Activated CD8-positive, alpha-beta T cell treated with anti-CD3 and anti-CD28 coated beads, Interleukin-2, amount 10 ng/mL, durations not matched to agents 7 days and 5 days (primary cell): ENCODE data around the gene KIN. TPM values are rescaled to one million over a fixed set of nuclear protein-coding genes. Genes with fewer than 3 reads are reported as not detected.
A peak's percentile ranks its signal among the peaks of the same experiment; 100 is the strongest.

Experiments
- ATAC-seq: fragments of 150-1000 bp; cut with Tn5 transposase; one replicate; pipeline ENCODE4 v1.10.0; 2021; ENCODE audit warnings: moderate library complexity
- CTCF ChIA-PET: fragments of 350-600 bp; sonication (Branson Sonifier 250); formaldehyde crosslinking; loops from one replicate; lab custom pipeline; 2021; ENCODE audit warnings: antibody characterized with exemption; lab: Charles Lee
- POLR2A ChIA-PET: fragments of 350-600 bp; sonication (Branson Sonifier 250); formaldehyde crosslinking; loops from one replicate; lab custom pipeline; 2021; ENCODE audit warnings: antibody characterized with exemption; lab: Charles Lee
- DNase-seq: peaks from one replicate; pipeline ENCODE4 v3.0.0-alpha.2; 2020
- H3K27ac Mint-ChIP-seq: one replicate; pipeline ENCODE4 v1.8.0; 2021; ENCODE audit warnings: mild to moderate bottlenecking, mixed read lengths
- H3K27me3 Mint-ChIP-seq: one replicate; pipeline ENCODE4 v1.8.0; 2021; ENCODE audit warnings: low read depth, mixed read lengths
- H3K36me3 Mint-ChIP-seq: one replicate; pipeline ENCODE4 v1.8.0; 2021; ENCODE audit warnings: low read depth, mixed read lengths
- H3K4me1 Mint-ChIP-seq: one replicate; pipeline ENCODE4 v1.8.0; 2021; ENCODE audit warnings: low read depth, mixed read lengths
- H3K4me3 Mint-ChIP-seq: one replicate; pipeline ENCODE4 v1.8.0; 2021; ENCODE audit warnings: mild to moderate bottlenecking, mixed read lengths
- H3K9me3 Mint-ChIP-seq: one replicate; pipeline ENCODE4 v1.8.0; 2022; ENCODE audit warnings: mixed read lengths; ENCODE audit not compliant: insufficient read depth
- total RNA-seq, 2 experiments: library from RNA; stranded (reverse); gene quantifications; one replicate each; pipeline ENCODE4 v1.2.3, GENCODE V29; 2021

KIN gene
- 10 to 100 TPM; 14.8 to 17.5 TPM for total RNA-seq

- no peak within 1 kb of the TSS for H3K27ac Mint-ChIP-seq
- DNase-seq: peak; percentile 98
- H3K36me3 Mint-ChIP-seq: peaks cover 34% of the 10 kb centered on the region
- ChIA-PET POLR2A (interaction anchor here (0.5 to 2.2 kb wide), 11 partner anchors 8 to 593 kb away, joined by 3 to 36 read pairs (median 3); partner anchors contain the start of gene TAF3), CTCF (interaction anchor here (0.7 to 1.9 kb wide), 6 partner anchors 12 to 263 kb away, joined by 3 to 11 read pairs (median 4); partner anchors contain the start of gene TAF3)
- ATAC-seq: peak; percentile 95
- H3K4me1 Mint-ChIP-seq: peaks cover 47% of the 10 kb centered on the region
- no peak within 1 kb of the TSS for H3K4me3 Mint-ChIP-seq
- no peaks in the 10 kb centered on the region for H3K9me3 Mint-ChIP-seq
- H3K27me3 Mint-ChIP-seq: no peaks in the 10 kb centered on the region
Observed at GRCh38 chr10:7787857-7788638, at the start of gene KIN, which contains the start of gene ATP5F1C. TSS of gene KIN (minus strand) at chr10:7787993. CDS start at chr10:7787933, 60 bp downstream. TSS of gene ATP5F1C (plus strand) at chr10:7788177. CDS start at chr10:7788208, 31 bp downstream.

- Mint-ChIP-seq H3K27me3 (no peaks in the 10 kb centered on the region), H3K4me1 (peaks cover 3% of the 10 kb centered on the region), H3K9me3 (no peaks in the 10 kb centered on the region), H3K4me3 (no peak overlapping the region), H3K27ac (no peak overlapping the region), H3K36me3 (peaks cover 23% of the 10 kb centered on the region)
- no peak for DNase-seq
- no peak for ATAC-seq
- POLR2A ChIA-PET: no interaction called here
- CTCF ChIA-PET: no interaction called here
Observed at GRCh38 chr10:7836571-7836970, 48.8 kb upstream of the KIN start.

- POLR2A ChIA-PET: no interaction called here
- no peak overlapping the region for H3K27ac Mint-ChIP-seq
- CTCF ChIA-PET: no interaction called here
- peaks cover 23% of the 10 kb centered on the region for H3K36me3 Mint-ChIP-seq
- DNase-seq (no peak), ATAC-seq (no peak)
- no peaks in the 10 kb centered on the region for H3K27me3 Mint-ChIP-seq
- H3K4me1 Mint-ChIP-seq: peaks cover 6% of the 10 kb centered on the region
- no peaks in the 10 kb centered on the region for H3K9me3 Mint-ChIP-seq
- no peak overlapping the region for H3K4me3 Mint-ChIP-seq
Observed at GRCh38 chr10:7834262-7834661, 46.5 kb upstream of the KIN start.

- ChIA-PET CTCF (no interaction called here), POLR2A (no interaction called here)
- H3K4me1 Mint-ChIP-seq: peaks cover 6% of the 10 kb centered on the region
- H3K27me3 Mint-ChIP-seq: no peaks in the 10 kb centered on the region
- DNase-seq (no peak), ATAC-seq (no peak)
- H3K27ac Mint-ChIP-seq: no peak overlapping the region
- peaks cover 27% of the 10 kb centered on the region for H3K36me3 Mint-ChIP-seq
- H3K4me3 Mint-ChIP-seq: no peak overlapping the region
- no peaks in the 10 kb centered on the region for H3K9me3 Mint-ChIP-seq
Observed at GRCh38 chr10:7833210-7833609, 45.4 kb upstream of the KIN start.

- ChIA-PET CTCF (no interaction called here), POLR2A (no interaction called here)
- DNase-seq (no peak), ATAC-seq (no peak)
- H3K27ac Mint-ChIP-seq: no peak overlapping the region
- H3K4me3 Mint-ChIP-seq: no peak overlapping the region
- H3K27me3 Mint-ChIP-seq: no peaks in the 10 kb centered on the region
- H3K4me1 Mint-ChIP-seq: peaks cover 6% of the 10 kb centered on the region
- peaks cover 31% of the 10 kb centered on the region for H3K36me3 Mint-ChIP-seq
- H3K9me3 Mint-ChIP-seq: no peaks in the 10 kb centered on the region
Observed at GRCh38 chr10:7832060-7832459, 44.3 kb upstream of the KIN start.

- Mint-ChIP-seq H3K4me3 (no peak overlapping the region), H3K36me3 (peaks cover 39% of the 10 kb centered on the region), H3K27me3 (no peaks in the 10 kb centered on the region), H3K27ac (no peak overlapping the region), H3K9me3 (no peaks in the 10 kb centered on the region), H3K4me1 (peaks cover 6% of the 10 kb centered on the region)
- DNase-seq: no peak
- no peak for ATAC-seq
- ChIA-PET POLR2A (no interaction called here), CTCF (no interaction called here)
Observed at GRCh38 chr10:7829289-7829834, 41.6 kb upstream of the KIN start.

GRCh38 chr10:7826971-7827370 is 39.2 kb upstream of the KIN start:
- no peak for ATAC-seq
- POLR2A ChIA-PET: no interaction called here
- CTCF ChIA-PET: no interaction called here

GRCh38 chr10:7824251-7824650 is 36.5 kb upstream of the KIN start:
- POLR2A ChIA-PET: interaction anchor here (1.2 kb wide), 1 partner anchor 36 kb away, joined by 4 read pairs; the partner anchor contains the start of genes ATP5F1C and KIN
- Mint-ChIP-seq H3K4me3 (no peak overlapping the region), H3K9me3 (no peaks in the 10 kb centered on the region), H3K4me1 (peaks cover 16% of the 10 kb centered on the region), H3K27ac (no peak overlapping the region), H3K36me3 (peaks cover 36% of the 10 kb centered on the region), H3K27me3 (no peaks in the 10 kb centered on the region)
- CTCF ChIA-PET: no interaction called here
- ATAC-seq (no peak), DNase-seq (no peak)

More at GRCh38 chr10:7826971-7827370, 39.2 kb upstream of the KIN start:
- Mint-ChIP-seq H3K36me3 (peaks cover 35% of the 10 kb centered on the region), H3K4me3 (no peak overlapping the region), H3K9me3 (no peaks in the 10 kb centered on the region), H3K4me1 (peaks cover 4% of the 10 kb centered on the region), H3K27me3 (no peaks in the 10 kb centered on the region), H3K27ac (no peak overlapping the region)
- DNase-seq: no peak

GRCh38 chr10:7819121-7819460 is 31.3 kb upstream of the KIN start:
- Mint-ChIP-seq H3K27ac (peak overlapping the region; percentile 84), H3K4me3 (peak overlapping the region; percentile 90), H3K4me1 (peaks cover 30% of the 10 kb centered on the region), H3K27me3 (peaks cover 11% of the 10 kb centered on the region), H3K36me3 (peaks cover 12% of the 10 kb centered on the region), H3K9me3 (no peaks in the 10 kb centered on the region)
- DNase-seq: peak; percentile 56
- peak; percentile 53 for ATAC-seq
- ChIA-PET POLR2A (interaction anchor here (2.3 kb wide), 1 partner anchor 31 kb away, joined by 36 read pairs; the partner anchor contains the start of genes ATP5F1C and KIN), CTCF (interaction anchor here (1.4 to 3.0 kb wide), 3 partner anchors 8 to 31 kb away, joined by 3 to 11 read pairs (median 5); partner anchors contain the start of genes ATP5F1C and KIN)

GRCh38 chr10:7818295-7819120 is 30.7 kb upstream of the KIN start, which contains the start of gene TAF3:
TSS of gene TAF3 (plus strand) at chr10:7818505. CDS start at chr10:7818710, 205 bp downstream.
- peak; percentile 86 for ATAC-seq
- POLR2A ChIA-PET: interaction anchor here (1.3 to 2.3 kb wide), 4 partner anchors 9 to 62 kb away, joined by 5 to 36 read pairs (median 7); partner anchors contain the start of genes ATP5F1C and KIN
- peaks cover 30% of the 10 kb centered on the region for H3K4me1 Mint-ChIP-seq
- peak within 1 kb of the TSS; percentile 90 for H3K4me3 Mint-ChIP-seq
- peaks cover 12% of the 10 kb centered on the region for H3K36me3 Mint-ChIP-seq
- no peaks in the 10 kb centered on the region for H3K9me3 Mint-ChIP-seq
- CTCF ChIA-PET: interaction anchor here (0.9 to 3.0 kb wide), 7 partner anchors 10 to 1484 kb away, joined by 3 to 11 read pairs (median 5); partner anchors contain the start of genes ATP5F1C and KIN
- peaks cover 11% of the 10 kb centered on the region for H3K27me3 Mint-ChIP-seq
- H3K27ac Mint-ChIP-seq: peak within 1 kb of the TSS; percentile 84
- DNase-seq: peak; percentile 95

- Mint-ChIP-seq H3K27me3 (peaks cover 11% of the 10 kb centered on the region), H3K4me1 (peaks cover 30% of the 10 kb centered on the region), H3K36me3 (peaks cover 12% of the 10 kb centered on the region), H3K4me3 (peak overlapping the region; percentile 90), H3K9me3 (no peaks in the 10 kb centered on the region), H3K27ac (peak overlapping the region; percentile 84)
- ATAC-seq (no peak), DNase-seq (no peak)
- POLR2A ChIA-PET: interaction anchor here (1.3 to 2.3 kb wide), 4 partner anchors 9 to 61 kb away, joined by 5 to 36 read pairs (median 7); partner anchors contain the start of genes ATP5F1C and KIN
- CTCF ChIA-PET: interaction anchor here (0.9 to 3.0 kb wide), 7 partner anchors 10 to 1485 kb away, joined by 3 to 11 read pairs (median 5); partner anchors contain the start of genes ATP5F1C and KIN
Observed at GRCh38 chr10:7817984-7818294, 30.1 kb upstream of the KIN start.
